Chondrocyte (in vitro differentiated cells): ENCODE results near the gene ATXN2L. TPM values are rescaled to one million over a fixed set of nuclear protein-coding genes. Genes with fewer than 3 reads are reported as not detected.

Source experiments
- DNase-seq: peaks from one replicate; pipeline ENCODE4 v3.0.0; 2021; ENCODE audit warnings: mixed read lengths, low spot score
- H3K27ac Mint-ChIP-seq: one replicate; pipeline ENCODE4 v1.8.0; 2021; ENCODE audit warnings: mild to moderate bottlenecking, moderate library complexity, mixed read lengths; ENCODE audit not compliant: unreplicated experiment
- H3K27me3 Mint-ChIP-seq: 2 replicates; pipeline ENCODE4 v1.8.0; 2021; ENCODE audit warnings: low read depth, mixed read lengths
- H3K36me3 Mint-ChIP-seq: 2 replicates; pipeline ENCODE4 v1.8.0; 2021; ENCODE audit warnings: low read depth, mixed read lengths
- H3K4me1 Mint-ChIP-seq: 2 replicates; pipeline ENCODE4 v1.8.0; 2021; ENCODE audit warnings: low read depth, mild to moderate bottlenecking, mixed read lengths
- H3K4me3 Mint-ChIP-seq: one replicate; pipeline ENCODE4 v1.8.0; 2021; ENCODE audit warnings: mild to moderate bottlenecking, moderate library complexity, mixed read lengths; ENCODE audit not compliant: unreplicated experiment
- H3K9me3 Mint-ChIP-seq: 2 replicates; pipeline ENCODE4 v1.8.0; 2021; ENCODE audit warnings: low read depth, mixed read lengths
- total RNA-seq: library from RNA; stranded (reverse); gene quantifications from 3 replicates; pipeline ENCODE4 v1.2.1, GENCODE V29; 2021
- TF ChIP-seq, protein P1 (sequence below): fragments of 200-600 bp; sonication (generic); IDR thresholded peaks from 2 replicates; pipeline ENCODE4 v1.5.0; 2021; ENCODE audit warnings: antibody characterized with exemption, mild to moderate bottlenecking, moderate library complexity

The ATXN2L gene
- total RNA-seq, 1 donor from 2014 or later = 185 TPM

DNA sequence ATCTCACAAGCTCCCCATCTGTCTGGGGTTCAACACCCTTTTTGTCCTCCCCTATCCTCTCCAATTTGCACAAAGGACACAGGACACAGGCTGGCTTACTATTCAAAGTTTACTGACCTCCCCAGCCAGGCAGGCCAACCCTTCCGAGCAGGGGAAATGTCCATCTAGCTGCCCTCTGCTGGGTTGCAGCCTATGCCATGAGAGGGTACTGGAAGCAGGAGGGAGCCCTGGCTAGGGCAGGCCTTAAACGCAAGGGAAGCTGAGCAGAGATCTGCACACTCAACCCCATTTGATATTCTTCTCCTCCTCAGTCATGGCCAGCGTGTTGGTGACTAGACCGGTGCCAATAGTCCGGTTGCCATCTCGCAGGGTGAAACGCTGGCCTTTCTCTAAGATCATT lies 19.9 kb downstream of the ATXN2L start:
- no peak for DNase-seq
- TF ChIP-seq, protein P1, sequence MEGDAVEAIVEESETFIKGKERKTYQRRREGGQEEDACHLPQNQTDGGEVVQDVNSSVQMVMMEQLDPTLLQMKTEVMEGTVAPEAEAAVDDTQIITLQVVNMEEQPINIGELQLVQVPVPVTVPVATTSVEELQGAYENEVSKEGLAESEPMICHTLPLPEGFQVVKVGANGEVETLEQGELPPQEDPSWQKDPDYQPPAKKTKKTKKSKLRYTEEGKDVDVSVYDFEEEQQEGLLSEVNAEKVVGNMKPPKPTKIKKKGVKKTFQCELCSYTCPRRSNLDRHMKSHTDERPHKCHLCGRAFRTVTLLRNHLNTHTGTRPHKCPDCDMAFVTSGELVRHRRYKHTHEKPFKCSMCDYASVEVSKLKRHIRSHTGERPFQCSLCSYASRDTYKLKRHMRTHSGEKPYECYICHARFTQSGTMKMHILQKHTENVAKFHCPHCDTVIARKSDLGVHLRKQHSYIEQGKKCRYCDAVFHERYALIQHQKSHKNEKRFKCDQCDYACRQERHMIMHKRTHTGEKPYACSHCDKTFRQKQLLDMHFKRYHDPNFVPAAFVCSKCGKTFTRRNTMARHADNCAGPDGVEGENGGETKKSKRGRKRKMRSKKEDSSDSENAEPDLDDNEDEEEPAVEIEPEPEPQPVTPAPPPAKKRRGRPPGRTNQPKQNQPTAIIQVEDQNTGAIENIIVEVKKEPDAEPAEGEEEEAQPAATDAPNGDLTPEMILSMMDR = no peak
- H3K4me3 Mint-ChIP-seq = no peak overlapping the region
- peaks cover 16% of the 10 kb centered on the region for H3K36me3 Mint-ChIP-seq
- H3K27me3 Mint-ChIP-seq = no peaks in the 10 kb centered on the region
- peaks cover 26% of the 10 kb centered on the region for H3K4me1 Mint-ChIP-seq
- no peaks in the 10 kb centered on the region for H3K9me3 Mint-ChIP-seq
- H3K27ac Mint-ChIP-seq = peak overlapping the region; percentile 29

DNA sequence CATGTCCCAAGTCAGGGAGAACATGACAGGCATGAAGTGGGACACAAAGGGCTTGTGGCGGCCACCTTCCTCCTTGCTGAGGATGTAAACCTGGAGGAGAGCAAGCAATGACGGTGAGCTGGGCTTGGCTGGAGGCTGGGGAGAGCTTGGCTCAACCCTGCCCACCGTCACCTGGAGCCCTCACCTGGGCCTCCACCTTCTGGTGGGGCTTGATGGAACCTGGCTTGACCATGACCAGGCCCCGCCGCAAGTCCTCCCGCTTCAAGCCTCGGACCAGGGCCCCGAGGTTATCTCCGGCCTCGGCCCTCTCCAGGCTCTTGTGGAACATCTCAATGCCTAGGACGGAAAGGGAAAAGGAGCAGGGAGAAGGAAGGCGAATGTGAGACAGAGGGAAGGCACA lies 21.0 kb downstream of the ATXN2L start:
- H3K27ac Mint-ChIP-seq = no peak overlapping the region
- H3K4me1 Mint-ChIP-seq = peaks cover 26% of the 10 kb centered on the region
- TF ChIP-seq, protein P1 = no peak
- no peaks in the 10 kb centered on the region for H3K9me3 Mint-ChIP-seq
- DNase-seq = no peak
- no peaks in the 10 kb centered on the region for H3K27me3 Mint-ChIP-seq
- peaks cover 8% of the 10 kb centered on the region for H3K36me3 Mint-ChIP-seq
- no peak overlapping the region for H3K4me3 Mint-ChIP-seq

DNA sequence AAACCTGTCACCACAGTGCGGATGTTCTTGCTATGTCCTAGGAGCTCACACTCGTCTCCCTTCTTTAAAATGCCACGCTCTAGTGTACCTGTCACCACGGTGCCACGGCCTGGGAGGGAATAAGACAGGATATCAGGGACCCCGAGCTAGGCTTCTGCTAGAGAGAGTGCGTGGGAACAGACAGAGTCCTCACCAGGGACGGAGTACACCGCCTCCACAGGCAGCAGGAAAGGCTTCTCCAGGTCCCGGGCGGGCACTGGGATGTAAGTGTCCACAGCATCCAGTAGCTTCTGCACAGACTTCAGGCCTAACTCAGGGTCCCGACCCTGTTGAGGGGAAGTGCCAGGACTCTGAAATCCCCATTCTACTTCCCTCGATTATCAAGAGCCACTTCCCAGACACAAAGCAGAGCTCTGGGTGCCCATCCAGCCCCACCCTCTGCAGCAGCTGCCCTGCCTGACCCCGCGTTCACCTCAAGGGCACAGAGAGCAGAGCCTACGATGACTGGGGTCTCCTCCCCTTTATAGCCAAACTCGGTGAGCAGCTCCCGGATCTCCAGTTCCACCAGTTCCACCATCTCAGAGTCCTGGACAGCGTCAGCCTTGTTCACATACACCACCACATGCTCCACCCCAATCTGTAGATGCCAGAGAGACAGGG lies 21.6 kb downstream of the ATXN2L start:
- Mint-ChIP-seq H3K27ac (no peak overlapping the region), H3K9me3 (no peaks in the 10 kb centered on the region), H3K36me3 (peaks cover 8% of the 10 kb centered on the region), H3K4me3 (peak overlapping the region; percentile 91), H3K4me1 (peaks cover 26% of the 10 kb centered on the region), H3K27me3 (no peaks in the 10 kb centered on the region)
- DNase-seq = no peak
- TF ChIP-seq, protein P1 = no peak

DNA sequence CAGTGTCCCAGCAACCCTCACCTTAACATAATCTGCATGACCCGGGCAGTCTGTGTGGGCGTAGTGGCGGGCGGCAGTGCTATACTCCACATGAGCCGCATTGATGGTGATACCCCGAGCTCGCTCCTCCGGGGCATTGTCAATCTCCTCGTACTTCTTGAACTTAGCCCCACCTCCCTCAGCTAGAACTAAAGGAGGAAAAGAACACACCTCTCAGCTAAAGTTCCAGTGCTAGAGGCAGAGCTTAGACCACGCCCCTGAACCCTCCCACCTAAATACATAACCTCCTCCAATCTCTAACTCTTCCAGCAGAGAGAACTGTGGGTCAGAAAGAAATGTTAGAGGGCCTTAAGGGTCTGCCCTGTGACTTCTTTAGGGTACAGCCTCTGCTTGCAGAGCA lies 22.5 kb downstream of the ATXN2L start:
- TF ChIP-seq, protein P1 = no peak
- DNase-seq = no peak
- H3K27me3 Mint-ChIP-seq = no peaks in the 10 kb centered on the region
- H3K4me3 Mint-ChIP-seq = peak overlapping the region; percentile 91
- H3K27ac Mint-ChIP-seq = peak overlapping the region; percentile 99
- H3K4me1 Mint-ChIP-seq = peaks cover 26% of the 10 kb centered on the region
- peaks cover 8% of the 10 kb centered on the region for H3K36me3 Mint-ChIP-seq
- H3K9me3 Mint-ChIP-seq = no peaks in the 10 kb centered on the region

DNA sequence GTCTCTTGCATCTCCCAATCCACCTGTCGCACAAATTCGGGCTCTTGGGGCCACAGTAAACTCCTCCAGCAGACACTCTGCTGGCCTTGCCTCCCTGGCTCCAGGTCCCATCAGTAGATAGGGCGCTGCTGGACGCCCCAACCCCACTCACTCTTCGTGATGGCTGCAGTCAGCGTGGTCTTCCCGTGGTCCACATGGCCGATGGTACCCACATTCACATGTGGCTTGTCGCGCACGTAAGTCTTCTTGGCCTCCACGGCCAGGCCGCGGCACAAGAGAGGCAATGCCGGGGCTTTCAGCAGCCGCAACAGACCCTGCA lies 22.9 kb downstream of the ATXN2L start:
- no peak for DNase-seq
- Mint-ChIP-seq H3K36me3 (peaks cover 8% of the 10 kb centered on the region), H3K4me3 (peak overlapping the region; percentile 91), H3K9me3 (no peaks in the 10 kb centered on the region), H3K4me1 (peaks cover 26% of the 10 kb centered on the region), H3K27me3 (no peaks in the 10 kb centered on the region), H3K27ac (peak overlapping the region; percentile 99)
- TF ChIP-seq, protein P1 = no peak
